SK-N-MC (cell line): ENCODE data around the gene PRPF6.

Experiments
- EZH2 ChIP-seq: fragments of 200-600 bp; sonication (generic); IDR thresholded peaks from one replicate; pipeline ENCODE4 v1.6.1; 2017; ENCODE audit warnings: antibody characterized with exemption
- FOXP2 ChIP-seq: optimal IDR thresholded peaks from 2 replicates; pipeline ENCODE3; 2011; ENCODE audit warnings: mild to moderate bottlenecking, moderate library complexity; ENCODE audit not compliant: insufficient read depth; ENCODE audit errors: extremely low read length, control extremely low read depth
- POLR2AphosphoS5 ChIP-seq: IDR thresholded peaks from 2 replicates; pipeline ENCODE4 v1.6.1; 2012; ENCODE audit warnings: mild to moderate bottlenecking, low read depth, low read length, borderline replicate concordance

DNA sequence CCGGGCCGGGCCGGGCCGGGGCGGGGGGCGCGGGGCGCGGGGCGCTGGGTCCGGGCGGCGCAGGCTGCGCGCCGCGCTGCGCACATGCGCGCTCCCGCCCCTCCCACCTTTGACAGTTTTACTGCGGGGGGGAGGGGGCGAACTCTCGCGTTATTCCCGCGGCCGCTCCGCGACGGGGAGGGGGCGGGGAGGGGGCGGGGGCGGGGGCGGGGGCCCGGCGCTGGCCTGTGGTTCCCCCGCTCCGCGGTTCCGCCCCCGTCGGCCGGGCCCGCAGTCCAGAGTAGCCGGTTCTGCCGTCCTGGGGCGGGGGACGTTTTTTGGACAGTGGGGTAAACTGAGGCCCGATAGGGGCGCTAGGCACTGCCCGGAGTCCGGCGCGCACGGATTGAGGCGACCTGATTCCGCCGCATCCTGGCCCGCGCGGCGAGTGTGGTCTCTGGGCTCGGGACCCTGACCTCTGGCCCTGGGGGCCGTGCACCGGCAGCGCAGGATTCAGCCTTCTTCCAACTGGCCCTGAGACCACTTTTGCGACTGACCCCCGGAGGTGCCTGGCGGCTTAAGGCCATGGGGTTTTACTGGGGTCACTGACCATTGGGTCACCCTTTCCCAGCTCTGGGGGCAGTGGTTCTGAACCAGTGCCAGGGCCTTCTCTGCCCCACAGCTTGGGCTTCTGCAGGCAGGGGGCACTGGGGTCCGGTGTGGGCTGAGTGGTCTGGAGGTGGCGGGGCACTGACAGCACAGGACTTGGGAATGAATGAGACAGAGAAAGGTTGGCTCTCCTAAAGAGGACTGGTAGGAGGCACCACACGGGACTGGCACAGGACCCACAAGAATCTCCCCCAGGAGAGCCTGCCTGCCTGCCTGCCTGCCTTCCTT is 10.9 kb upstream of the PRPF6 start, which contains the start of gene ZNF512B:
- TF ChIP-seq FOXP2 (no peak), POLR2AphosphoS5 (no peak), EZH2 (no peak)
